GM18909 (cell line): Measurements from ENCODE around the gene TUBE1.
"Not testable (repeated sequence)": the region's sequence is repeated elsewhere in the genome, so short reads cannot be mapped to it uniquely, and the experiment has no call there.

ENCODE experiments used
- ATAC-seq: cut with Tn5 transposase; IDR thresholded peaks from one replicate; pipeline ENCODE4 v1.9.1; 2021; ENCODE audit warnings: mild to moderate bottlenecking; ENCODE audit not compliant: unreplicated experiment, poor library complexity

TUBE1 gene

GRCh38 chr6:112087136-112087911, at the start of gene TUBE1, which contains the start of gene FAM229B:
TUBE1 (minus strand) TSS chr6:112087482; CDS start chr6:112087434, 48 bp downstream.
FAM229B (plus strand) TSS chr6:112087591; CDS start chr6:112099284, 11,693 bp downstream.
- ATAC-seq: peak; percentile 98

GRCh38 chr6:112130878-112131277, 43.6 kb upstream of the TUBE1 start:
- no peak for ATAC-seq

- no peak for ATAC-seq
These were observed 40.9 kb upstream of the TUBE1 start for GRCh38 chr6:112128208-112128607.

DNA sequence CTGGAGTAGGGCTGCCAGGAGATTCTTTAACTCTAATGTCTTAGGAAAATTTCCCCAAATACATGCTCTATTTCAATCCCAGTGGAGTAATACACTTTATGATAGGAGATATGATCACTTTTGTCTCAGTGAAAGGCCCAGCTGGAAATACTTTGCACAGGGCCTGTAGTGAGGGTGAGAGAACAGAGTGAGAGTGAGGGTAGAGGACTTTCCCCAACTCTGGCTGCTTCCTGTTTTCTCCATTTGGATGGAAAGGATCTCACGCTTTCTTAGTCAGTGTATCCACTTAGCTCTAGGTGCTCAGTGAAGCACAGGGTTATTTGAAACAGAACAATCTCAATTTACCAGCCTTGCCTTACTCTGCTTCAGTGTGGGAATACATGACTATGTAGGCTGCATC, 36.7 kb upstream of the TUBE1 start:
- no peak for ATAC-seq

- ATAC-seq: no peak
These were observed 35.5 kb upstream of the TUBE1 start for GRCh38 chr6:112122756-112123155.

DNA sequence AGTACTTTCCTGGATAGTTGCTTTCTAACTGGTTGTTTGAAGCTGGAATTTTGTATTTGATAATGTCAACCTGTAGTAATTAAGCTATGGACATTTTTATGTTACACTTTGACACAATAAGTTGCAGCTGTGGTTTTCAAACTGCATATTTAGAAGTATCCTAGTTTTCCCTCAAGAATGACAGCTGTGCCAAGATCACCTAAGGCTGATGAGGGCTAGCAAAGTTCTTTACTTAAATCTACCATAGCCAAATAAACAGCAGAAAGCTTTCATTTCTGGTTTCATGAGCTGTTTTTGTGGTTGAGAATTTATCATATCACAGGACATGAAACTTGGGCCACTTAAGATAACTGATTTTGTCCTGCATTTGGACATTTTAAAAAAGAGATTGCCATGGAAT, 30.8 kb upstream of the TUBE1 start:
- ATAC-seq: no peak

DNA sequence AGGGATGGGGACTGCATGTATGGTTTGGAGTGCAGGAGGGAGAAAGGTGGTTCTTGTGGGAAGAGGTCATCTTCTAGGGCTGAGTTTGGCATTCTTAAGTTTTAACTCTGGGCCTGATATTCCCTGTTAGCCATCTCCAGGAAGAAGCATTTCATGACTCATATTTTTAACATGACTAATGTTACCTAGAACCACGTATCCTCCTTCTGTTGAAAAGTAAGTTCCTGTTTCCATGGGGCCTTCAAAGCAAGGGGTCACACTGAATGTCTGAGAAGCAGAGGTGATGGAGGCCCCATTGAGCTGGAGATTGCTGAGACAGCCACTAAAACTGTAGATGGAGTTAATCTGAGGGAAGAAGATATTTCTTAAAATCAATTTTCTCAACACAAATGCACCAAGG, 30.3 kb upstream of the TUBE1 start:
- no peak for ATAC-seq

DNA sequence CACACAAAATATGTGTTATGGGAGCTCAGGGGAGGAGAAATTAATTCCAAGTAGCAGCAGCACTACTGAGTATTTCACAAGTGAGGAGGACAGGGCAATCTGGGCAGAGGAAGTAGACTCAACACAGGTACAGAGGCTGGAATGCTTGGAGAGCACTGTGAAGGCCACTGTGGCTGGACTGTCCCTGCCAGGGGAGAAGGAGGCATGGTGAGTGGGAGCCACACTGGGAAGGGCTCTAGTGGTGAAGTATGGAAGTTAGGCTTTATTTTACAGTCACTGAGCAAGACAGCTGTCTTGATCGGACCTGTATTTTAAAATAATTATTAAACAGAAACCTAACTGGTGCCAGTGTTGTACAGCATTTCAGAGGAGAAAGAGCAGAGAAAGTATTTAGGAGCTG, 28.9 kb upstream of the TUBE1 start:
- ATAC-seq: no peak

DNA sequence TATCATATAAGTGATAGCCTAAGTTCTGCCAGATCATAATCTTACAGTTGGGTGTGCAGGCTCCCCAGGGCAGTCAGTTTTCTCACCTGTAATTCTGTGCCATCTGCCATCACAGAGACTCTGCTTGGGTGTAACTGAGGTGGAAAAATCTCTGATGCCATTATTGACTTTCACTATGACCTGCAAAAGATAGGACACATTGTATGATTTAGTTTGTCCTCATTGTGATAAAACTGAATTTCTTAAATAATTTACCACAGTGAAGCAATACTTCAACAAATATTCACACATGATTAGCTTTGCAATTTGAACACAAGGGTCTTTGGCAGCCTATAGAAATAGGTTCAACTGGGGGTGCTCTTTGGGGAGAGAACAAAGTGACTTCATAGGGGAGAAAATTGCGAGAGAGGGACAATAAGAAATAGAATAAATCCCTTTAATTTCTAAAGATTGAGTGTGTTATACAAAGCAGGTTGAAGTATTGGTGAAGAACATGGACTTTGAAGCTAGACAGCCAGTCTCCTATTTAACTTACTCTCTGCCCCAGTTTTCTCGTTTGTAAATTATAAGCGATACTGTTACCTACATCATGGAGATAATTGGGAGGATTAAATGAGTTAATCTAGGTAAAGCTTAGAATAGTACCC, 27.4 kb upstream of the TUBE1 start:
- ATAC-seq: no peak

DNA sequence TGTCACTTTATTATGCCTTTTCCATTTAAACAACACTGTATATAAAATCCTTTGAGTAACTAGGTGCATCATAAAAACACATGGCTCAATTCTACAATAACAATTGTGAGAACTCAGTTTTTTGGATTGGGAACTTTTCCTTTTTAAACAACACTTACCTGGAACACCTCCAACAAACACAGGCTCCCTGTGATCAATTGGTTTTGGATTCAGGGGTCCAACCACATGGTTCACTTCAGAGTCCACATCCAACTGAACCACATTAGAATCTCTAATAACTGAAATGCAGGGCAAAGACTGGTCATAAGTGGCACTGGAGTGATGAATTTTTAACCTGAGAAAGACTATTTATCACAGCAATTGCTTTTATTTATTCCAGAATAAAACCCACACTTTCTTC, 26.6 kb upstream of the TUBE1 start:
- ATAC-seq: no peak

GRCh38 chr6:112113431-112113830, 26.1 kb upstream of the TUBE1 start:
- ATAC-seq: no peak

DNA sequence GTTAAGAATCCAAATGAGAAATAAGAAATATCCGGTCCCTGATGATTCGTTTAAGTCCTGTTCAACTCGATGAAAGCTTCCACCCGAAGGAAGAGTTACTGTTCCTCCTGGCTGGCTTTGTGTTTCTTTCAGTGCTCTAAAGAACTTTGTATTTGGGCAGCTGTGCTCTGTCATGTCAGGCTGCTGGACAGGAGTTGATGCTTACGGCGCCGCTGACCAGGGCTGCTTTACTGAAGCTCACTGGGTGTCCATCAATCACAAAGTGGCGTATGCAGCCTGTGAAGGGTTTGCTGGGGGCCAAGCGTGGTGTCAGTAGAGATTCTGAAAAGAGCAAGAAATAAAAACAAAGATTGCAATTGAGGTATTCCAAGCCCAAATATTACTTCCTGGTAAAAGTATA, 22.0 kb upstream of the TUBE1 start:
- ATAC-seq: no peak

- no peak for ATAC-seq
These were observed 19.3 kb upstream of the TUBE1 start for GRCh38 chr6:112106562-112106961.

DNA sequence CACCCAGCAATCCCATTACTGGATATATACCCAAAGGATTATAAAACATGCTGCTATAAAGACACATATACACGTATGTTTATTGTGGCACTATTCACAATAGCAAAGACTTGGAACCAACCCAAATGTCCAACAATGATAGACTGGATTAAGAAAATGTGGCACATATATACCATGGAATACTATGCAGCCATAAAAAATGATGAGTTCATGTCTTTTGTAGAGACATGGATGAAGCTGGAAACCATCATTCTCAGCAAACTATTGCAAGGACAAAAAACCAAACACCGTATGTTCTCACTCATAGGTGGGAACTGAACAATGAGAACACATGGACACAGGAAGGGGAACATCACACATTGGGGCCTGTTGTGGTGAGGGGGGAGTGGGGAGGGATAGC, 18.7 kb upstream of the TUBE1 start:
- not testable (repeated sequence) for ATAC-seq

GRCh38 chr6:112100561-112100960, 13.3 kb upstream of the TUBE1 start:
- ATAC-seq: no peak

GRCh38 chr6:112096901-112097300, 9.6 kb upstream of the TUBE1 start:
- ATAC-seq: no peak

GRCh38 chr6:112087916-112088315, 634 bp upstream of the TUBE1 start:
- no peak for ATAC-seq

GRCh38 chr6:112086744-112087135, 542 bp downstream of the TUBE1 start:
- peak; percentile 31 for ATAC-seq

DNA sequence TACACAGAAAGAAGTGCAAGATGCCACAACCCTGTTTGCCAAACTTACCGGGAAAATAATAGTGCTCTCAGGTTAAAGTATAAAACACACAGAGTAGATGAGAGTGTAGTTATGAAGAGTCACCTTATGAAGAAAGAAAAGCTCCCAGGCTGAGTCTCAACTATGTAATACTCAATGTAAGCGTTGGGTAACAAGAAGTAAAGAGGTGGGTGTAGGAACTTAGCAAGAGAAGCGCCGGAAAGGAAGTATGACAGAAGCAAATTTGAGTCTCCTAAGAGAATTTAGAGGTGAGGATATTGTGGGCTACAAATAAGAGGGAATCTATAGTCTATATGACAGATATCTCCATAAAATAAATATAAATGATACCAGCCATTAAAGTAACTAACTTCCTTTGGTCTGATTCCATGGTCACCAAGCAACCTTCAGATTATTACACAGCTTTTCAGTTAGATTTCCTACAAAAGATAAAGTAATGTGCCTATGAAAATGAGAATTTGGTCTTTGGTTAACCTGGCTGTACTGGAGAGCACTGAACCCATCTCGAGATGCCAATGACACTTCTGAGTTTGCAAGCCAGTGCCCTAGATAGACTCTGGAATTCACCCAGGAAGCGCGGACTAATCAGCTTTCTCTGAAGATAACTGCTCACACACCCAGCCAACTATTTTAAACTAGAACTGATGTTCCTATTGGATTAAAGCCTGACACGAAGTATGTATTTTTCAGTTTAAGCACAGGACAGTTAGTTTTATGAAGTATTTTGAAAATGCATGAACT, 1.8 kb downstream of the TUBE1 start:
- no peak for ATAC-seq

DNA sequence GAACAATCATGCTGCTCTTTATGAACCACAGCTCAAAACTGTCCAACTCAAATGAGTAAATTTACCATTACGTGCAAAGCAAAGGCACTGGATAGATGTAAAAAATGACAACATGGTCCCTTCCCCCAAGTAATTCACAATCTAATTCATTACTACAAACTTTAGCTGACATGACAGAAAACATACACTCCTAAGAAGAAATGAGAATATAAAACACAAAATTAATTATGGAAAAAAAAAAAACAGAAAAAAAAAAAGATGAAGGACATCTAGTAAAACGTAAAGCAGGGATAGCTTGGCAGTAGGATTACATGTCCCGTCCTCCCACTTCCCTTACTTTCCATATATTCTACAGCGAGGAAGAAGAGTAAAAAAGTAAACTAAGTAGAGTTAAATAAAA, 5.7 kb downstream of the TUBE1 start:
- no peak for ATAC-seq

GRCh38 chr6:112066606-112067005, 20.7 kb downstream of the TUBE1 start:
- no peak for ATAC-seq
